ENCODE data around the gene ZBTB18. TPM values are rescaled to one million over a fixed set of nuclear protein-coding genes. Genes with fewer than 3 reads are reported as not detected.
A peak's percentile ranks its signal among the peaks of the same experiment; 100 is the strongest.

ZBTB18 gene
- total RNA-seq, 8 experiments from 2014 or later, result 9.5 to 49.1 (median 39.2) TPM

DNA sequence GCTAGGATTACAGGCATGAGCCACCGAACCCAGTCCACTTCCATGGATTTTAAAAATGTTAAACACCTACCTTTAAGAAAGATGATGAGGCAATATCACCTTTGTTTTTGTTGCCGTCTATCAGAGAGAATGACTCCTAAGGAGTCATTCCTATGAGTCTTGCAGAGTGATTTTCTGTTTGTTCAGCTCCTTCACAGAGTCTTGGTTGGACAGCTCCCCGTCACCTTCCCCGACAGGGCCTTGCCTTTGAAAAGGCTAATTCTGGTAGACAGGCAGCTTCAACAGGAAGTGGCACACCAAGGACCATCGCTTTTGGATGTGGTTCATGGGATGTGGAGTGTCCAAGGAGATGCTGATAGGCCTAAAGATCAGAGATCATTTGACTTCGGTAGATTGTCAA is 17.5 kb downstream of the ZBTB18 start:
- in situ Hi-C loops (cut with MboI; ENCODE audit: low pct_unique_long_range_greater_than_20kb in 2 of 9, low sequenced_read_pairs in 9 of 9, unreplicated experiment in 9 of 9), result loop anchor here in 4 of 9 experiments (25.0 kb wide), 1 partner anchor 194 kb away; no protein-coding TSS in a partner anchor
- no peak overlapping the region for H3K4me3 ChIP-seq
- 86 to 100% (median 94%) methylated on average over 1 to 6 of the region's 6 CpGs for WGBS, 10 experiments
- H3K4me1 ChIP-seq (replicated peaks in 1 of 2), result peaks cover 4 to 15% of the 10 kb centered on the region in 2 donors
- no peak overlapping the region for H3K27ac ChIP-seq
- ATAC-seq (replicated peaks in 6 of 8), result no peak

- peaks cover 4 to 15% of the 10 kb centered on the region in 2 donors for H3K4me1 ChIP-seq (replicated peaks in 1 of 2)
- 66 to 100% (median 87%) methylated on average over 3 to 8 of the region's 8 CpGs; no CpG with 5 or more reads in 2 of the 10 experiments for WGBS, 10 experiments
- no peak overlapping the region for H3K4me3 ChIP-seq
- no peak for ATAC-seq (replicated peaks in 6 of 8)
- H3K27ac ChIP-seq, result no peak overlapping the region
- in situ Hi-C loops (cut with MboI; ENCODE audit: low pct_unique_long_range_greater_than_20kb in 2 of 9, low sequenced_read_pairs in 9 of 9, unreplicated experiment in 9 of 9), result loop anchor here in 4 of 9 experiments (25.0 kb wide), 1 partner anchor 193 kb away; no protein-coding TSS in a partner anchor
These were observed 18.3 kb downstream of the ZBTB18 start for GRCh38 chr1:244069326-244069898.

DNA sequence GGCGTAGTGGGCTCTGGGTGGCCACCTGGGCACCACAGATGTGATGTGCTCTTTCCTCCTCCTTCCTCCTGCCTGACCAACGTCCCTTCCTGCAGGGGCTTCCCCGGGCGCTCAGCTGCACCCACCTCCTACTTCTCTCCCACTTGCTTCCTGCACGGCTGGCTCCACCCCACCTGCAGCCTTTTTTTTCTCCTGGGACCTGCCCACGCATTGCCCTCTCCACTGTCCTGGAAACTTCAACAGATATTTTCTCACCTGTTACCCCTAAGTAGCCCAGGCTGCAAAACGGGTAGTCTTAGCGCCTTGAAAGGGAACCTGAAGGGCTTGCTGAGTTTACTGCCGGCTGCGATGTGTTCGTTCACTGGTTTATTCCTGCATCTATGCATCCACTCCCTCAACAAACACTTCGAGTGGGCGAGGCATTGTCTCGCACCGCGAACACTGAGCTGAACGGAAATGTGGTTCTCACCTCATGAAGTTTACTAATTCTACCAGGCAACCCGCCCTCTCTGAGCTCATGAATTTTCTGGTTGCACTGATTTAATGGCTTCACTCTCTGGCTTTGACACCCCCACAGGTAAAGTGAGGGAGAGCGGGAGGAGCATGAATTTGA is 23.6 kb downstream of the ZBTB18 start:
- in situ Hi-C loops (cut with MboI; ENCODE audit: low pct_unique_long_range_greater_than_20kb in 2 of 9, low sequenced_read_pairs in 9 of 9, unreplicated experiment in 9 of 9), result loop anchor here in 4 of 9 experiments (25.0 kb wide), 1 partner anchor 188 kb away; no protein-coding TSS in a partner anchor
- Histone ChIP-seq H3K4me3 (no peak overlapping the region), H3K27ac (no peak overlapping the region), H3K4me1 (replicated peaks in 1 of 2) (peaks cover 4 to 5% of the 10 kb centered on the region in 2 donors)
- ATAC-seq (replicated peaks in 6 of 8), result peak in 1 of 8 experiments; percentile 26
- 40 to 97% (median 82%) methylated on average over 1 to 19 of the region's 19 CpGs for WGBS, 10 experiments

DNA sequence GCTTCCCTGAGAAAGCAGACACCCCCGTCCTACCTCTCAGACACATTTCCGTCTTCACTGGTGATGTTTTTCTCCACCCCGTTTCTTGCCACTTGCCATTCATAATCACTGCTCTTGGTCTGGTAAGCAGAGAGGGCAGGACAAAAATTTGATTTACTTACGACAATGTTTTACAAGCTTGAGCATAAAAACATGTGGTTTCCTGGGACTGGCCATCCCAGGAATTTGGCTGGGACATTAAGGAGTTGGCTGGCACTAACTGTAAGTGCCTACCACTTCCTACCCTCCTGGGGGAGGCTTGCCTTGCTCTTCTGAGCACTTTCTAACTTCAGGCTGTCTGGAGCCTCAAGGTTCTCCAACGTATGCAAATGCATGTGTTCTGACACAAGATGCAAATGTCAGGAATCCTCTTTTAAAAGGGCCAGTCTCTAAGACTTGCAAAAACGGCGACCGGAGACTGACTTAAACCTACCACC is 24.2 kb downstream of the ZBTB18 start:
- in situ Hi-C loops (cut with MboI; ENCODE audit: low pct_unique_long_range_greater_than_20kb in 2 of 9, low sequenced_read_pairs in 9 of 9, unreplicated experiment in 9 of 9), result no loop called here
- H3K4me1 ChIP-seq (replicated peaks in 1 of 2), result peaks cover 4 to 5% of the 10 kb centered on the region in 2 donors
- H3K27ac ChIP-seq, result no peak overlapping the region
- no peak overlapping the region for H3K4me3 ChIP-seq
- WGBS, 10 experiments, result 0 to 95% (median 34%) methylated on average over 3 to 8 of the region's 8 CpGs; no CpG with 5 or more reads in 1 of the 10 experiments
- ATAC-seq (replicated peaks in 6 of 8), result peak in 5 of 8 experiments; percentile 14 to 94 (median 85)

GRCh38 chr1:244076740-244077139 is 25.7 kb downstream of the ZBTB18 start:
- H3K4me3 ChIP-seq, result no peak overlapping the region
- in situ Hi-C loops (cut with MboI; ENCODE audit: low pct_unique_long_range_greater_than_20kb in 2 of 9, low sequenced_read_pairs in 9 of 9, unreplicated experiment in 9 of 9), result no loop called here

GRCh38 chr1:244077473-244078220 is 26.6 kb downstream of the ZBTB18 start:
- H3K4me3 ChIP-seq, result no peak overlapping the region
- peaks cover 4 to 5% of the 10 kb centered on the region in 2 donors for H3K4me1 ChIP-seq (replicated peaks in 1 of 2)
- no peak overlapping the region for H3K27ac ChIP-seq
- WGBS, 10 experiments, result 40 to 93% (median 80%) methylated on average over 1 to 20 of the region's 22 CpGs; no CpG with 5 or more reads in 2 of the 10 experiments
- in situ Hi-C loops (cut with MboI; ENCODE audit: low pct_unique_long_range_greater_than_20kb in 2 of 9, low sequenced_read_pairs in 9 of 9, unreplicated experiment in 9 of 9), result no loop called here
- peak in 1 of 8 experiments; percentile 8 for ATAC-seq (replicated peaks in 6 of 8)

More at GRCh38 chr1:244076740-244077139, 25.7 kb downstream of the ZBTB18 start:
- no peak for ATAC-seq (replicated peaks in 6 of 8)
- H3K27ac ChIP-seq, result no peak overlapping the region
- H3K4me1 ChIP-seq (replicated peaks in 1 of 2), result peaks cover 4 to 5% of the 10 kb centered on the region in 2 donors
- WGBS, 10 experiments, result 73 to 100% (median 95%) methylated on average over 1 to 8 of the region's 8 CpGs; no CpG with 5 or more reads in 3 of the 10 experiments

DNA sequence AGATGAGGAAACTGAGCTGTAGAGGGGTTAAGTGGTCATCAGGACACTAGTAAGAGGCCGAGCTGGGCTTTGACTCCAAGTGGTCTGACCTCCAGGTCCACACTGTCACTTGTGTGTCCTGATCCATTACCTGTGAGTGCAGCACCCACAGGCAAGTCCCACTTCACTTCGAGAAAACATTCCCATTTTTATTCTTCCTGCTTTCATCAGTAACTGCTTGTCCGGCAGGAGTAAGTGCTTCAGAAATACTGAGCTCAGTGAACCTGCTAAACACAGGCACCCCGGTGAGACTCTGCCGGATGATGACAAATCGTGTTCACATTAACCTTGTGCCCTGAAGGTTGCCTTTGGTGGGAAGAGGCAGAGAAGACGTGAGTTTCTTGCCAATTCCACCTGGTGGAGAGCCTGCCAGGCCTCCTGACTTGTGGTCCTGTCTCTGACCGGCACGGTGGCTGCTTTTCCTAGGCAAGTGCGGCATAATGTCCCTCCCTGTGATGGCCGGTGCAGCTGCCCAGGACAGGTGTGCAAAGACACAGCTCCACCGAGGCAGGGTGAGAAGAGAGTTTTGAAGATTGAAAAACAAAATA is 29.4 kb downstream of the ZBTB18 start:
- Histone ChIP-seq H3K4me3 (no peak overlapping the region), H3K4me1 (replicated peaks in 1 of 2) (peaks cover under 1 to 5% of the 10 kb centered on the region in 2 donors), H3K27ac (no peak overlapping the region)
- in situ Hi-C loops (cut with MboI; ENCODE audit: low pct_unique_long_range_greater_than_20kb in 2 of 9, low sequenced_read_pairs in 9 of 9, unreplicated experiment in 9 of 9), result no loop called here
- ATAC-seq (replicated peaks in 6 of 8), result no peak
- WGBS, 10 experiments, result 40 to 83% (median 65%) methylated on average over 1 to 12 of the region's 12 CpGs; no CpG with 5 or more reads in 2 of the 10 experiments

GRCh38 chr1:244082969-244083368 is 31.9 kb downstream of the ZBTB18 start:
- H3K27ac ChIP-seq, result no peak overlapping the region
- no peak overlapping the region for H3K4me3 ChIP-seq
- H3K4me1 ChIP-seq (replicated peaks in 1 of 2), result peaks cover 0 to 2% of the 10 kb centered on the region in 2 donors
- 80 to 100% (median 93%) methylated on average over 1 to 2 of the region's 3 CpGs; no CpG with 5 or more reads in 4 of the 10 experiments for WGBS, 10 experiments
- ATAC-seq (replicated peaks in 6 of 8), result no peak
- in situ Hi-C loops (cut with MboI; ENCODE audit: low pct_unique_long_range_greater_than_20kb in 2 of 9, low sequenced_read_pairs in 9 of 9, unreplicated experiment in 9 of 9), result no loop called here

DNA sequence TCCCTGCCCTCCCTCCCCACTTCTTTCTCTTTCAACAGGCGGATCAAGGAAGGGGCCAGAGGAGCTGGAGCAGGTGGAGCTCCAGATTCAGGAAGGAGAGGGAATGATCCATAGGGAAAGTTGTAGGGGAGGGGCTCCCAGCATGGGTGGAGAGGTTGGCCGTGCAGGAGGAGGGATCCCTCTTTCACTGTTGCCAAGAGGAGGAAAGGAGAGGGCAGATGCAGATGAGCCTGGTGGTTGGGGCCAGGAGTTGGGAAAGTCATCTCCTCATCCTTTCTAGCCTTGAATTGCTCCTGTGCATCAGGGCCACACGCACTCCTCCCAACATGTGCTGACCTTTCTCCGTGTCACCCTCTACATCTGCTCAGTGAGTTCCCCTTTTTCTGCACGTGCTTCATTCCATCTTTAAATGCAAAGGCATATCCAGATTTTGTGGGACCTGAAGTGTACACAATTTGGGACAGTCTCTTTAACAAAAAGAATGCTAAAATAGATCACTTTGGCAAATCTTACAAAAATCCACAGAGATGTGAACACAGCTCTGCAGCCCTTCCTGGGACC is 32.4 kb downstream of the ZBTB18 start:
- Histone ChIP-seq H3K27ac (no peak overlapping the region), H3K4me3 (no peak overlapping the region), H3K4me1 (replicated peaks in 1 of 2) (peaks cover 0 to 2% of the 10 kb centered on the region in 2 donors)
- ATAC-seq (replicated peaks in 6 of 8), result peak in 3 of 8 experiments; percentile 29 to 64 (median 49)
- 0 to 92% (median 65%) methylated on average over 2 to 4 of the region's 5 CpGs; no CpG with 5 or more reads in 3 of the 10 experiments for WGBS, 10 experiments
- in situ Hi-C loops (cut with MboI; ENCODE audit: low pct_unique_long_range_greater_than_20kb in 2 of 9, low sequenced_read_pairs in 9 of 9, unreplicated experiment in 9 of 9), result no loop called here

DNA sequence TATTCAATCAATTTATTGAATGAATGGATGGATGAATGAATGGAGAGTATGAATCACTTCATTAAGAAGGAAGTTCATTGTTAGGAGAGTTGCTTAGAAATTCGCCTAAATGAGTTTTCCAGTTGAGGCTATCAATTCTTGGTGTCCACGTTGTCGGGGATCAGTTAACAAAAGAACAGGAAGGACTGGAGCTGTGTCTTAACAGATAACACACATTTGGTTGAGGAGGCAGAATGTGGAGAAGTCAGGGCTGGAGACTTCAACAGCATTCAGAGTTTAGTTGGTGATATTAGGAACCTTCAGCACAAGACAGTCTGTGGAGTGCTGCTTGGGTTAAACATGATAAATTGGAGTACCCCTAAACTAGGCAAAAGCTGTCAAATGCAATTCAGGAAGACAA is 33.7 kb downstream of the ZBTB18 start:
- 0 to 79% (median 53%) methylated on average over 2 to 3 of the region's 3 CpGs; no CpG with 5 or more reads in 2 of the 10 experiments for WGBS, 10 experiments
- Histone ChIP-seq H3K4me3 (no peak overlapping the region), H3K4me1 (replicated peaks in 1 of 2) (peaks cover 0 to 6% of the 10 kb centered on the region in 2 donors), H3K27ac (no peak overlapping the region)
- in situ Hi-C loops (cut with MboI; ENCODE audit: low pct_unique_long_range_greater_than_20kb in 2 of 9, low sequenced_read_pairs in 9 of 9, unreplicated experiment in 9 of 9), result no loop called here
- ATAC-seq (replicated peaks in 6 of 8), result no peak

DNA sequence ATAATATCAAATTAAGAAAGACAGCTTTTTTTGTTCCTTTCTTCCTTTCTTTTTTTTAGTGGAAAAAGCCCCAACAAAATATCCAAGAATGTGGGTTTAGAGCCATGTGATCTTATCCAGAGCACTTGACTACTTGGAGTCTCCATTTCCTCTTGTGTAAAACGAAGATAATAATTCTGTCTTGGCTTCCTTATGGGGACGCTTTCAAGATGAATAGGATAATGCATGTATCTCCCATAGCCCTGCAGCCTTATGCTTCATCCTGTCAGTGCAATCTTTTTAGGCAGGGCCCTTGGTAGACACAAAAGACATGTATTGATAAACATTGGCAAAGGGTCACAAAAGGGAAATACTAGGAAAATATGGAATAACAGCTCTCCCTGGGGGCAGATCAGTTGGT is 34.8 kb downstream of the ZBTB18 start:
- no peak overlapping the region for H3K27ac ChIP-seq
- WGBS, 10 experiments, result 22 to 100% (median 75%) methylated on average over 1 to 2 of the region's 2 CpGs; no CpG with 5 or more reads in 1 of the 10 experiments
- peaks cover 0 to 7% of the 10 kb centered on the region in 2 donors for H3K4me1 ChIP-seq (replicated peaks in 1 of 2)
- ATAC-seq (replicated peaks in 6 of 8), result no peak
- in situ Hi-C loops (cut with MboI; ENCODE audit: low pct_unique_long_range_greater_than_20kb in 2 of 9, low sequenced_read_pairs in 9 of 9, unreplicated experiment in 9 of 9), result no loop called here
- H3K4me3 ChIP-seq, result no peak overlapping the region

GRCh38 chr1:244087021-244087560 is 36.0 kb downstream of the ZBTB18 start:
- no peak for ATAC-seq (replicated peaks in 6 of 8)
- Histone ChIP-seq H3K4me1 (replicated peaks in 1 of 2) (peaks cover 0 to 7% of the 10 kb centered on the region in 2 donors), H3K4me3 (no peak overlapping the region), H3K27ac (no peak overlapping the region)
- in situ Hi-C loops (cut with MboI; ENCODE audit: low pct_unique_long_range_greater_than_20kb in 2 of 9, low sequenced_read_pairs in 9 of 9, unreplicated experiment in 9 of 9), result no loop called here
- 60 to 100% (median 92%) methylated on average over 1 to 13 of the region's 13 CpGs; no CpG with 5 or more reads in 3 of the 10 experiments for WGBS, 10 experiments
